A673 (cell line): ENCODE data around the gene EIPR1. TPM values are rescaled to one million over a fixed set of nuclear protein-coding genes. Genes with fewer than 3 reads are reported as not detected.

ENCODE experiments used
- BruUV-seq: library from RNA; stranded (reverse); fragments of 400-500 nt; replicated peaks from 2 replicates; lab custom pipeline; 2021; lab: Mats Ljungman, UMichigan
- CTCF ChIA-PET: fragments of 300-600 bp; sonication (Branson Sonifier 250); formaldehyde crosslinking; loops from one replicate; lab custom pipeline; 2022; ENCODE audit warnings: antibody characterized with exemption; lab: Charles Lee
- POLR2A ChIA-PET: fragments of 300-600 bp; sonication (Branson Sonifier 250); formaldehyde crosslinking; loops from one replicate; lab custom pipeline; 2022; ENCODE audit warnings: antibody characterized with exemption; ENCODE audit not compliant: low non-redundant PET; lab: Charles Lee
- DNase-seq: peaks from one replicate; pipeline ENCODE4 v3.0.0-alpha.2; 2015; ENCODE audit warnings: low spot score
- H3K27ac ChIP-seq: fragments of 200-600 bp; sonication (generic); 2 replicates; pipeline ENCODE4 v1.5.1; 2016; ENCODE audit warnings: mixed run types, low read depth, mild to moderate bottlenecking, mixed read lengths, antibody characterized with exemption, low read length; ENCODE audit not compliant: poor library complexity, severe bottlenecking
- H3K27me3 ChIP-seq: fragments of 200-600 bp; sonication (generic); replicated peaks from 2 replicates; pipeline ENCODE4 v1.6.1; 2017; ENCODE audit warnings: mixed run types, low read depth, mild to moderate bottlenecking, mixed read lengths, antibody characterized with exemption, low read length; ENCODE audit not compliant: insufficient read depth, poor library complexity
- H3K36me3 ChIP-seq: fragments of 200-600 bp; sonication (generic); 2 replicates; pipeline ENCODE4 v1.6.1; 2016; ENCODE audit warnings: mixed run types, mild to moderate bottlenecking, mixed read lengths, antibody characterized with exemption, low read length; ENCODE audit not compliant: insufficient read depth, poor library complexity, severe bottlenecking
- H3K4me1 ChIP-seq: fragments of 200-600 bp; sonication (generic); 2 replicates; pipeline ENCODE4 v1.6.1; 2017; ENCODE audit warnings: mixed run types, mild to moderate bottlenecking, mixed read lengths, antibody characterized with exemption, low read length; ENCODE audit not compliant: insufficient read depth, poor library complexity, severe bottlenecking
- H3K4me3 ChIP-seq: fragments of 200-600 bp; sonication (generic); 2 replicates; pipeline ENCODE4 v1.5.1; 2016; ENCODE audit warnings: low read depth, mixed run types, mild to moderate bottlenecking, mixed read lengths, low read length; ENCODE audit not compliant: poor library complexity, severe bottlenecking
- H3K9me3 ChIP-seq: fragments of 200-600 bp; sonication (generic); 2 replicates; pipeline ENCODE4 v1.6.1; 2016; ENCODE audit warnings: mixed run types, low read depth, mild to moderate bottlenecking, mixed read lengths, antibody characterized with exemption, low read length; ENCODE audit not compliant: poor library complexity, severe bottlenecking
- CTCF ChIP-seq: fragments of 300-800, 200-600 bp; sonication (generic); conservative IDR thresholded peaks from 2 replicates; pipeline ENCODE4 v1.5.1; 2017; ENCODE audit warnings: low read depth, mild to moderate bottlenecking, antibody characterized with exemption, low read length, moderate library complexity, mixed read lengths
- EZH2 ChIP-seq: fragments of 200-600 bp; sonication (generic); IDR thresholded peaks from 2 replicates; pipeline ENCODE4 v1.6.1; 2017; ENCODE audit warnings: borderline replicate concordance, low read depth, mild to moderate bottlenecking, mixed read lengths, antibody characterized with exemption, low read length; ENCODE audit not compliant: poor library complexity, severe bottlenecking
- intact Hi-C: fragments of 100-400 bp; cut with micrococcal nuclease; formaldehyde crosslinking; loops from one replicate; pipeline ENCODE4 v1.10.0; 2022; ENCODE audit not compliant: unreplicated experiment
- total RNA-seq: library from RNA; stranded (reverse); gene quantifications from 2 replicates; pipeline ENCODE4 v1.2.3, GENCODE V29; 2021

EIPR1 gene
- total RNA-seq, 1 experiment from 2014 or later = 37.0 TPM

- CTCF ChIA-PET = no interaction called here
- POLR2A ChIA-PET = no interaction called here
Observed at GRCh38 chr2:3176071-3176868, 201.3 kb downstream of the EIPR1 start.

GRCh38 chr2:3175568-3175955 lies 202.1 kb downstream of the EIPR1 start:
- no TSS peak for BruUV-seq
- H3K9me3 ChIP-seq = no peaks in the 10 kb centered on the region
- no peak for DNase-seq
- ChIA-PET CTCF (no interaction called here), POLR2A (no interaction called here)
- H3K4me3 ChIP-seq = no peak overlapping the region
- H3K4me1 ChIP-seq = peaks cover 9% of the 10 kb centered on the region
- no peaks in the 10 kb centered on the region for H3K36me3 ChIP-seq
- intact Hi-C loops = no loop called here
- no peaks in the 10 kb centered on the region for H3K27me3 ChIP-seq
- no peak for TF ChIP-seq EZH2
- TF ChIP-seq CTCF = no peak
- H3K27ac ChIP-seq = no peak overlapping the region

More at GRCh38 chr2:3176071-3176868, 201.3 kb downstream of the EIPR1 start:
- Histone ChIP-seq H3K27ac (no peak overlapping the region), H3K36me3 (no peaks in the 10 kb centered on the region), H3K4me1 (peaks cover 9% of the 10 kb centered on the region), H3K4me3 (no peak overlapping the region), H3K9me3 (no peaks in the 10 kb centered on the region), H3K27me3 (no peaks in the 10 kb centered on the region)
- TF ChIP-seq CTCF (no peak), EZH2 (no peak)
- no TSS peak for BruUV-seq
- no peak for DNase-seq
- intact Hi-C loops = no loop called here

- BruUV-seq = no TSS peak
- peaks cover 9% of the 10 kb centered on the region for H3K4me1 ChIP-seq
- no peaks in the 10 kb centered on the region for H3K27me3 ChIP-seq
- CTCF ChIA-PET = no interaction called here
- H3K27ac ChIP-seq = no peak overlapping the region
- DNase-seq = no peak
- H3K4me3 ChIP-seq = no peak overlapping the region
- POLR2A ChIA-PET = no interaction called here
- intact Hi-C loops = no loop called here
- no peaks in the 10 kb centered on the region for H3K36me3 ChIP-seq
- no peak for TF ChIP-seq CTCF
- TF ChIP-seq EZH2 = no peak
- no peaks in the 10 kb centered on the region for H3K9me3 ChIP-seq
Observed at GRCh38 chr2:3174626-3175567, 202.7 kb downstream of the EIPR1 start.
